ENCODE data around the gene TSPAN17. TPM values are rescaled to one million over a fixed set of nuclear protein-coding genes. Genes with fewer than 3 reads are reported as not detected.

The TSPAN17 gene
- total and polyA plus RNA-seq, 2 donors from 2014 or later: 32.1 to 34.3 TPM

- intact Hi-C loops (cut with DNase I): no loop called here
- no peak for TF ChIP-seq CTCF (IDR thresholded peaks at IDR 0.05; ENCODE audit: borderline replicate concordance, extremely low read depth, insufficient read depth)
- Histone ChIP-seq H3K4me1 (ENCODE audit: control insufficient read depth in 2 of 3, insufficient read depth in 2 of 3, low read depth in 1 of 3, low read length in 3 of 3) (peaks cover 0 to 7% (median 0%) of the 10 kb centered on the region in 3 donors), H3K27ac (ENCODE audit: low read depth in 2 of 2, low read length in 2 of 2) (no peak overlapping the region), H3K27me3 (ENCODE audit: control insufficient read depth, insufficient read depth, low read length) (peaks cover 31% of the 10 kb centered on the region), H3K9me3 (ENCODE audit: control insufficient read depth in 2 of 3, insufficient read depth in 1 of 3, low read length in 3 of 3) (no peaks in the 10 kb centered on the region), H3K9ac (ENCODE audit: low read length in 3 of 3) (no peak overlapping the region), H3K36me3 (ENCODE audit: control insufficient read depth in 2 of 3, insufficient read depth in 3 of 3, low read length in 3 of 3) (no peaks in the 10 kb centered on the region), H3K4me3 (ENCODE audit: low read length in 3 of 3) (peak overlapping the region in 1 of 3 donors; percentile 41)
- FAIRE-seq: no peak
- DNase-seq: no peak
Measured at GRCh38 chr5:176630681-176631222, 16.5 kb upstream of the TSPAN17 start.

GRCh38 chr5:176631383-176632200, 15.7 kb upstream of the TSPAN17 start:
- no peaks in the 10 kb centered on the region for H3K36me3 ChIP-seq (ENCODE audit: control insufficient read depth in 2 of 3, insufficient read depth in 3 of 3, low read length in 3 of 3)
- no peaks in the 10 kb centered on the region for H3K9me3 ChIP-seq (ENCODE audit: control insufficient read depth in 2 of 3, insufficient read depth in 1 of 3, low read length in 3 of 3)
- H3K4me1 ChIP-seq (ENCODE audit: control insufficient read depth in 2 of 3, insufficient read depth in 2 of 3, low read depth in 1 of 3, low read length in 3 of 3): peaks cover 0 to 7% (median 0%) of the 10 kb centered on the region in 3 donors
- DNase-seq: no peak
- FAIRE-seq: no peak
- intact Hi-C loops (cut with DNase I): no loop called here
- peaks cover 31% of the 10 kb centered on the region for H3K27me3 ChIP-seq (ENCODE audit: control insufficient read depth, insufficient read depth, low read length)
- H3K27ac ChIP-seq (ENCODE audit: low read depth in 2 of 2, low read length in 2 of 2): no peak overlapping the region
- H3K4me3 ChIP-seq (ENCODE audit: low read length in 3 of 3): no peak overlapping the region
- H3K9ac ChIP-seq (ENCODE audit: low read length in 3 of 3): no peak overlapping the region
- TF ChIP-seq CTCF (IDR thresholded peaks at IDR 0.05; ENCODE audit: borderline replicate concordance, extremely low read depth, insufficient read depth): no peak

- no peak overlapping the region for H3K27ac ChIP-seq (ENCODE audit: low read depth in 2 of 2, low read length in 2 of 2)
- FAIRE-seq: no peak
- no peaks in the 10 kb centered on the region for H3K9me3 ChIP-seq (ENCODE audit: control insufficient read depth in 2 of 3, insufficient read depth in 1 of 3, low read length in 3 of 3)
- no peak for DNase-seq
- peaks cover 0 to 7% (median 0%) of the 10 kb centered on the region in 3 donors for H3K4me1 ChIP-seq (ENCODE audit: control insufficient read depth in 2 of 3, insufficient read depth in 2 of 3, low read depth in 1 of 3, low read length in 3 of 3)
- peaks cover 29% of the 10 kb centered on the region for H3K27me3 ChIP-seq (ENCODE audit: control insufficient read depth, insufficient read depth, low read length)
- no peak overlapping the region for H3K4me3 ChIP-seq (ENCODE audit: low read length in 3 of 3)
- H3K36me3 ChIP-seq (ENCODE audit: control insufficient read depth in 2 of 3, insufficient read depth in 3 of 3, low read length in 3 of 3): no peaks in the 10 kb centered on the region
- no peak overlapping the region for H3K9ac ChIP-seq (ENCODE audit: low read length in 3 of 3)
- TF ChIP-seq CTCF (IDR thresholded peaks at IDR 0.05; ENCODE audit: borderline replicate concordance, extremely low read depth, insufficient read depth): no peak
- intact Hi-C loops (cut with DNase I): no loop called here
Measured at GRCh38 chr5:176632745-176633144, 14.5 kb upstream of the TSPAN17 start.
